ENCODE results near the gene CXADR. TPM values are rescaled to one million over a fixed set of nuclear protein-coding genes. Genes with fewer than 3 reads are reported as not detected.
"Not testable (repeated sequence)": the region's sequence is repeated elsewhere in the genome, so short reads cannot be mapped to it uniquely, and the experiment has no call there.

The CXADR gene
- total RNA-seq (under 1 TPM; 0.99 TPM), polyA plus RNA-seq (under 1 TPM; 0.20 to 0.99 (median 0.66) TPM), total RNA-seq (0.98 to 2.9 (median 1.3) reads per million in 6 experiments)

- peaks cover 6 to 31% (median 9%) of the 10 kb centered on the region in 5 donors for H3K27me3 Mint-ChIP-seq
- ATAC-seq = peak; percentile 78 to 83
- DNase-seq = peak; percentile 55 to 90 (median 82)
- peaks cover 0 to 2% (median 0%) of the 10 kb centered on the region in 9 donors for H3K9me3 Mint-ChIP-seq
- H3K36me3 Mint-ChIP-seq = no peaks in the 10 kb centered on the region
- POLR2A ChIA-PET = interaction anchor here (0.5 to 0.8 kb wide), 3 partner anchors 53 to 306 kb away, joined by 3 to 6 read pairs (median 3); partner anchors contain the start of gene C21orf91
- peaks cover 5 to 27% (median 20%) of the 10 kb centered on the region in 4 donors for H3K4me1 Mint-ChIP-seq
- H3K4me3 Mint-ChIP-seq = peak within 1 kb of the TSS; percentile 88 to 94 (median 90)
- peak within 1 kb of the TSS; percentile 9 to 92 (median 80) for H3K27ac Mint-ChIP-seq
These were observed at the start of gene CXADR for GRCh38 chr21:17512253-17513213. TSS of gene CXADR (plus strand) at chr21:17513043. CDS start at chr21:17513130, 87 bp downstream.

DNA sequence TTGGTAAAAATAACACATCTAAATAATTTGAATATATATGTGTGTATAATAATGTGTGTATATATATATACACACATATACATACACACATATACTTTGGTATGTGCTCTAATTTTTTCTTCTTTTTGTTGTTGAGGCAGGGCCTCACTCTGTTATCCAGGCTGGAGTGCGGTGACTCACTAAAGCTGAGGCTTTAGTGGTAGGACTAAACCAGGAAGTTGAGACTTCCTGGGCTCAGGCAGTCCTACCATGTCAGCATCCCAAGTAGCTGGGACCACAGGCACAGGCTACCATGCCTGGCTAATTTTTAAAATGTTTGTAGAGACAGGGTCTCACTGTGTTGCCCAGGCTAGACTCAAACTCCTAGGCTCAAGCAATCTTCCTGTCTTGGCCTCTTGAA lies 46.7 kb upstream of the CXADR start:
- ATAC-seq (no peak), DNase-seq (no peak)
- H3K36me3 Mint-ChIP-seq = no peaks in the 10 kb centered on the region
- no peak overlapping the region for H3K27ac Mint-ChIP-seq
- H3K27me3 Mint-ChIP-seq = peaks cover 0 to 4% (median 0%) of the 10 kb centered on the region in 5 donors
- H3K9me3 Mint-ChIP-seq = no peaks in the 10 kb centered on the region
- H3K4me1 Mint-ChIP-seq = no peaks in the 10 kb centered on the region
- POLR2A ChIA-PET = no interaction called here
- no peak overlapping the region for H3K4me3 Mint-ChIP-seq

DNA sequence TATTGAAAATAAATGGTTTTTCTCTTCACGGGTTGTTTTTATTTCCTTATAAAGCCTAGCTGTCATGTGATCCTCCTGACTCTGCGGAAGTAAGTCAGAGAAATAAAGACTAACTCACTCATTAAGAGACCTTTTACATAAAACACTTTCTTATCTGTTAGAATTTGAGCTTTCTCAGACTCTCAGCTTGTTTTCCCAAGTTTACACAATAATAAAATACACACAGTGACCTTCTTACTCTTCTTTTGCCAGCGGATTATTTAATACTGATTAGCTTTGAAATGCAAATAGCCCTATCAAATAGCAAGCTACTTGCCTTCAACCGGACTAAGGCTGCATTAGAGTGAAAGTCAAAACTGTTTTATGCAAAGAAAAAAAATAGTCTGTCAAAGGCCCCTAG lies 45.5 kb upstream of the CXADR start:
- Mint-ChIP-seq H3K27ac (no peak overlapping the region), H3K9me3 (no peaks in the 10 kb centered on the region)

DNA sequence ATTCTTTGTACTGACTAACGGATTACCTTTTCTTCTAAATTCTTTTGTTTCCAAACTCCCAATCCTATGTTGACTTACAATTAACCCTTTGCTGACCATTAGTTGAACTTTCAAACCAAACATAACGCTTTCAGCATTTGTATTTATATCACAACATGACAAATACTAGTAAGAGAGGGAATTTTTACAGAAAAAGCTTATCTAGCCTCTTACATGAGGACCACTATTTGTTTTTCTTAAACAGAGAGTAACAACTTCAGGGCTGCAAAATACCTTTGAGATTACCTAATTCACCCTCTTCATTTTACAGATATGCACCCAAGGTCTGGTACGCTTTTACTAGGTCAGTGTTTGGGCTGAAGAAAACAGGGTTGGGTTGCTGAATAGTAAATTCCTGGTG lies 45.0 kb upstream of the CXADR start:
- H3K27ac Mint-ChIP-seq = no peak overlapping the region
- POLR2A ChIA-PET = no interaction called here
- H3K9me3 Mint-ChIP-seq = no peaks in the 10 kb centered on the region
- no peak for ATAC-seq
- peaks cover 0 to 4% (median 0%) of the 10 kb centered on the region in 5 donors for H3K27me3 Mint-ChIP-seq
- no peak overlapping the region for H3K4me3 Mint-ChIP-seq
- DNase-seq = no peak
- no peaks in the 10 kb centered on the region for H3K4me1 Mint-ChIP-seq
- no peaks in the 10 kb centered on the region for H3K36me3 Mint-ChIP-seq

More for the DNA sequence above, 45.5 kb upstream of the CXADR start:
- POLR2A ChIA-PET = no interaction called here
- Mint-ChIP-seq H3K27me3 (peaks cover 0 to 4% (median 0%) of the 10 kb centered on the region in 5 donors), H3K36me3 (no peaks in the 10 kb centered on the region), H3K4me3 (no peak overlapping the region), H3K4me1 (no peaks in the 10 kb centered on the region)
- ATAC-seq (no peak), DNase-seq (no peak)

GRCh38 chr21:17468698-17469097 lies 44.1 kb upstream of the CXADR start:
- Mint-ChIP-seq H3K27me3 (peaks cover 0 to 4% (median 3%) of the 10 kb centered on the region in 5 donors), H3K4me3 (no peak overlapping the region), H3K4me1 (no peaks in the 10 kb centered on the region), H3K27ac (no peak overlapping the region), H3K9me3 (peaks cover 0 to 3% (median 0%) of the 10 kb centered on the region in 9 donors), H3K36me3 (no peaks in the 10 kb centered on the region)
- ATAC-seq (no peak), DNase-seq (no peak)
- POLR2A ChIA-PET = no interaction called here

- no peak overlapping the region for H3K27ac Mint-ChIP-seq
- H3K36me3 Mint-ChIP-seq = no peaks in the 10 kb centered on the region
- DNase-seq (no peak), ATAC-seq (no peak)
- H3K27me3 Mint-ChIP-seq = peaks cover 0 to 9% (median 3%) of the 10 kb centered on the region in 5 donors
- no peaks in the 10 kb centered on the region for H3K4me1 Mint-ChIP-seq
- H3K9me3 Mint-ChIP-seq = peaks cover 0 to 9% (median 0%) of the 10 kb centered on the region in 9 donors
- H3K4me3 Mint-ChIP-seq = no peak overlapping the region
- POLR2A ChIA-PET = no interaction called here
These were observed 43.1 kb upstream of the CXADR start for GRCh38 chr21:17469727-17470126.

GRCh38 chr21:17472182-17472581 lies 40.7 kb upstream of the CXADR start:
- Mint-ChIP-seq H3K27me3 (peaks cover 0 to 9% (median 3%) of the 10 kb centered on the region in 5 donors), H3K9me3 (peaks cover 0 to 9% (median 0%) of the 10 kb centered on the region in 9 donors), H3K27ac (no peak overlapping the region), H3K36me3 (no peaks in the 10 kb centered on the region), H3K4me3 (no peak overlapping the region), H3K4me1 (no peaks in the 10 kb centered on the region)
- DNase-seq = no peak
- POLR2A ChIA-PET = no interaction called here
- no peak for ATAC-seq

DNA sequence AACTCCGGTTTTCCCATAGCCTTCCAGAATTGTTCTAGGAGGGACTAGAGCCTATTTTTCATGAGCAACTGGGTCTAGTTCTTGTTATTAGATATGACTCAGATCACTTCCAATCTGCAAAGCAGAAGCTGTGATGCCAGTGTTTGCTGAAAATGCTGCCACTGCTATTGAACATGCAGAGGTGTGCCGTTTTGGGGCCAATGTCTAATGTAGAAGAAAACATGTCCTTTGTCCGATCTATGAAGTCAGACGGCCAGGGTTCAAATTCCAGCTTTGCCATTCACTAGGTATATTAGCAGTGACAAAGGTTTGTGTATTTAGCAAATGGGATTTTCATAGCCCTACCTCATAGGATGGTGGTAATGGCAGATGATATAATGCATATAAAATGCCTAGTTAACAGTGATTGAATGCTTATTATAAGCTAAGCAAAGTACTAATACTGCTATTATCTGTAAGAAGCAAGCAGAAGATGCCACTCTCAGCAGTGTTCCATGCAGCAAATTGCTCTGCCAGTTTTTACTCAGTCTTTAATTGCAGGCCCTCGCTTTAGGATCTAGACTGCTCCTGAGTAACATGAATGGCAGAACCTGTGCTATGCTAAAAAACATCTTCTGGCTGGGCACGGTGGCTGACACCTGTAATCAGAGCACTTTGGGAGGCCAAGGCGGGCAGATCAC lies 40.1 kb upstream of the CXADR start:
- POLR2A ChIA-PET = no interaction called here
- no peaks in the 10 kb centered on the region for H3K36me3 Mint-ChIP-seq
- no peak for ATAC-seq
- H3K27ac Mint-ChIP-seq = no peak overlapping the region
- no peak overlapping the region for H3K4me3 Mint-ChIP-seq
- peaks cover 0 to 9% (median 3%) of the 10 kb centered on the region in 5 donors for H3K27me3 Mint-ChIP-seq
- no peaks in the 10 kb centered on the region for H3K4me1 Mint-ChIP-seq
- peaks cover 0 to 9% (median 0%) of the 10 kb centered on the region in 9 donors for H3K9me3 Mint-ChIP-seq
- DNase-seq = no peak

GRCh38 chr21:17476006-17476405 lies 36.8 kb upstream of the CXADR start:
- Mint-ChIP-seq H3K9me3 (peaks cover 0 to 9% (median 0%) of the 10 kb centered on the region in 9 donors), H3K27ac (no peak overlapping the region), H3K27me3 (peaks cover 0 to 9% (median 3%) of the 10 kb centered on the region in 5 donors), H3K4me1 (no peaks in the 10 kb centered on the region), H3K36me3 (no peaks in the 10 kb centered on the region), H3K4me3 (no peak overlapping the region)
- DNase-seq = no peak
- POLR2A ChIA-PET = no interaction called here
- ATAC-seq = no peak

DNA sequence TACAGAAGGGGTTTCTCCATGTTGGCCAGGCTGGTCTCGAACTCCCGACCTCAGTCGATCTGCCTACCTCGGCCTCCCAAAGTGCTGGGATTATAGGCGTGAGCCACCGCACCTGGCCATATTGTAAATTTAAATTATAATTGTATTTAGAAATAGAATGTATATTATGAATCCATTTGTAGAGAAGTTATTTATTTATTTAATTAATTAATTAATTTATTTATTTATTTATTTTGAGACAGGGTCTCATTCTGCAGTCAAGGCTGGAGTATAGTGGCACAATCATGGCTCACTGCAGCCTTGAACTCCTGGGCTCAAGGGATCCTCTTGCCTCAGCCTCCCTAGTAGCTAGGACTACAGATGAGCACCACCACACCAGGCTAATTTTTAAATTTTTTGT lies 34.7 kb upstream of the CXADR start:
- H3K4me3 Mint-ChIP-seq, H3K36me3 Mint-ChIP-seq, H3K9me3 Mint-ChIP-seq, POLR2A ChIA-PET, DNase-seq, H3K27me3 Mint-ChIP-seq, H3K4me1 Mint-ChIP-seq, H3K27ac Mint-ChIP-seq, ATAC-seq: not testable (repeated sequence)

- Mint-ChIP-seq H3K27me3 (no peaks in the 10 kb centered on the region), H3K4me1 (no peaks in the 10 kb centered on the region), H3K27ac (no peak overlapping the region), H3K36me3 (no peaks in the 10 kb centered on the region), H3K4me3 (no peak overlapping the region), H3K9me3 (no peaks in the 10 kb centered on the region)
- POLR2A ChIA-PET = no interaction called here
- no peak for DNase-seq
- ATAC-seq = no peak
These were observed 33.2 kb upstream of the CXADR start for GRCh38 chr21:17479606-17480005.

DNA sequence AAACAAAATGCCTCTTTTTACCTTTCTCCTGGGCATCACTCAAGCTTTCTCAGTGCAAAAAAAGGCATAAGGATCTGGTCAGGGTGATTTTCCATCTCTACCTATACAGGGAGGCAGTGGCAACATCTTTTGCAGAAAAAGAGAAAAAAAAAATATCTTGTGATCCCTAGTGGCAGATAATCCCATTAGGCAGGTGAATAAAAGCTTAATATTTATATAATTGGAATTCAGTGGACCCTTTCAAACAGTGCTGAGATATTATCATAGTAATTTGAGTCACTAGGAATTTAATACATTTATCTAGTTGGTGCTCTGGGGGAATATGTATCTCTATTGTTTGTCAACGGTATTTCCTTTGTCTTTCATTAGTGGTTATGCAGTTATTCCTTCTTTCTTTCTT lies 29.9 kb upstream of the CXADR start:
- Mint-ChIP-seq H3K27me3 (no peaks in the 10 kb centered on the region), H3K27ac (no peak overlapping the region), H3K9me3 (no peaks in the 10 kb centered on the region), H3K4me3 (no peak overlapping the region), H3K36me3 (no peaks in the 10 kb centered on the region), H3K4me1 (no peaks in the 10 kb centered on the region)
- POLR2A ChIA-PET = no interaction called here
- no peak for ATAC-seq
- no peak for DNase-seq

GRCh38 chr21:17488620-17489019 lies 24.2 kb upstream of the CXADR start:
- Mint-ChIP-seq H3K36me3 (peaks cover 0 to 4% (median 0%) of the 10 kb centered on the region in 3 donors), H3K27ac (no peak overlapping the region), H3K9me3 (no peaks in the 10 kb centered on the region), H3K4me1 (no peaks in the 10 kb centered on the region), H3K27me3 (peaks cover 4 to 14% (median 4%) of the 10 kb centered on the region in 5 donors), H3K4me3 (no peak overlapping the region)
- DNase-seq (no peak), ATAC-seq (no peak)
- POLR2A ChIA-PET = no interaction called here

Measured in naive thymus-derived CD8-positive, alpha-beta T cell (primary cell).